ENCODE results near the gene TANC1.

The TANC1 gene

DNA sequence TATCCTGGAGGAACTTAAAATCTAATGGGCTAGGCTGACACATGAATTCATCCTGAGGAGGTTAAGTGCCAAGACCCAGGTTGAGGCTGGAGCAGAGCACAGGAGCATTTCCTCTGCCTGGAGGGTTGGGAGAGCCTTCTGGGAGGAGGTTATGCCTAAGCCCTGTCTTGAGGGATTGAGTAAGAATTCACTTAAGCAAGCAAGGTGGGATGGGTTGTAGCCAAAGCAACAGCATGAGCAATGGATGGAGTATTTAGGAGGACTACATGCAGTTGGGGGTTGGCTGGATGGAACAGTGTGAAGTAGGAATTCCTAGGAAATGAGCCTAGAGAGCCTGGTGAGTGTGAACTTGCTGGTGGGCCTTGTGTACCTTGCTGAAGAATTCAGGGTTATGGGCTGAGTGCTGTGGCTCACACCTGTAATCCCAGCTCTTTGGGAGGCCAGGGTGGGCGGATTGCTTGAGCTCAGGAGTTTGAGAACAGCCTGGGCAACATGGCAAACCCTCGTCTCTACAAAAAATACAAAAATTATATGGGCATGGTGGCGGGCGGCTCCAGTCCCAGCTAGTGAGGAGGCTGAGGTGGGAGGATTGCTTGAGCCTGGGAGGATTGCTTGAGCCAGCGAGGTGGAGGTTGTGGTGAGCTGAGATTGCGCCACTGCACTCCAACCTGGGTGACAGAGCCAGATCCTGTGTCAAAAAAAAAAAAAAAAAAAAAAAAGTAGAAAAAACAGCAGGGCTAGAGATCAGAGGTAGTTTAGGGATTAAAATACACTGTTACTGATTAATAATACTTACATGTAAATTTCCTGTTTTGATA, 22.2 kb downstream of the TANC1 start:
- ATAC-seq (replicated peaks; ENCODE audit: extremely low read depth, poor library complexity, severe bottlenecking) (no peak), DNase-seq (ENCODE audit: low spot score in 2 of 2) (no peak)
- Mint-ChIP-seq H3K27me3 (peaks cover 75% of the 10 kb centered on the region), H3K4me3 (no peak overlapping the region), H3K9me3 (no peaks in the 10 kb centered on the region), H3K4me1 (no peaks in the 10 kb centered on the region), H3K36me3 (ENCODE audit: insufficient read depth) (no peaks in the 10 kb centered on the region), H3K27ac (ENCODE audit: low read depth) (no peak overlapping the region)

DNA sequence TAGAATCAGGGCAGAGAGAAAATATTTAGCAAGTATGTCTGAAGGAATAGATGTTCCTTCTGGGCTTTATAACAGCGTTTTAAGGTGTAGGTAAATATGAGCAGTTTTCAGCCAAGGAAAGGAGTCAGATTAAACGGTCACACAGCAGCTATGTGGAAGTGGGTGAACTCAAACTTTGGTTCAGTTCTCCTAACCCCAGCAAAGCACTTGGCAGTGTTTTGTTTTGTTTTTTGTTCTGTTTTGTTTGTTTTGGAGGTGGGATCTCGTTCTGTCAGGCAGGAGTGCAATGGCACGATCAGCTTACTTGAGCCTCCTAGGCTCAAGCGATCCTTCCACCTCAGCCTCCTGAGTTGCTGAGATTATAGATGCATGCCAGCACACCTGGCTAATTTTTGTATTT, 24.6 kb downstream of the TANC1 start:
- DNase-seq (ENCODE audit: low spot score in 2 of 2) (no peak), ATAC-seq (replicated peaks; ENCODE audit: extremely low read depth, poor library complexity, severe bottlenecking) (no peak)
- no peaks in the 10 kb centered on the region for H3K4me1 Mint-ChIP-seq
- H3K36me3 Mint-ChIP-seq (ENCODE audit: insufficient read depth): no peaks in the 10 kb centered on the region
- no peak overlapping the region for H3K27ac Mint-ChIP-seq (ENCODE audit: low read depth)
- no peaks in the 10 kb centered on the region for H3K9me3 Mint-ChIP-seq
- H3K4me3 Mint-ChIP-seq: no peak overlapping the region
- H3K27me3 Mint-ChIP-seq: peaks cover 55% of the 10 kb centered on the region

DNA sequence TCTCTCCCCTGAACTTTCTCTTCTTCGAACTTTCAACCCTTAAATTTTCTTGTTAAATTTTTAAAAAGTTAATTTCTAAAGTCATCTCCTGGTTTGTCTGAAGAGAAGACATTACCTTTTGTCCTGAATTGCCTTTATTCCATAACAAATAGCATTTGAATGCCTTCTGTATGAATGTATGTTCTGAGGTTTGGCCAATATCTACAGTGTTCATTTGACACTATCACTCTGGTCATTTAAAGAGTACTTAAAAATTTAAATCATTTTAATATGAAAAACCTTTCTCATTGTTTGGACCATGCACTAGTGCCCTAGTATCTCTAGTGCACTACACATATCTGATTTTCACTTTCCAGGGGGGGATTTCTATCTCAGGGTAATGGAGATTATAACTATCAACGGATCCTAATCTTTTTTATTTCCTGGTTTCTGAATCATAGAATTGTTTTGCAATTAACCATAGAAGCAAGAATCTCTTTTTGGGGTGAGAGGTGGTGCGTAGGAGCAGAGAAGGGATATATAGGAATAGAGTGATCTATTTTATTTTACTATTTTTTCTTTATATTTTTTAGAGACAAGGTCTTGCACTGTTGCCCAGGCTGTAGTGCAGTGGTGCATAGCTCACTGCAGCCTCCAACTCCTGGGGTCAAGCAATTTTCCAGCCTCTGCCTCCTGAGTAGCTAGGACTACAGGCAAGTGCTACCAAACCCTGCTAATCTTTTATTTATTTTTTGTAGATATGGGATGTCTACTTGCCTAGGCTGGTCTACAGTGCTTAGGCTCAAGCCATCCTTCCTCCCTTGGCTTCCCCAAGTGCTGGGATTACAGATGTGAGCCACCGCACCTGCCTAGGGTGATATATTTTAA, 25.5 kb downstream of the TANC1 start:
- H3K36me3 Mint-ChIP-seq (ENCODE audit: insufficient read depth): no peaks in the 10 kb centered on the region
- DNase-seq (ENCODE audit: low spot score in 2 of 2) (no peak), ATAC-seq (replicated peaks; ENCODE audit: extremely low read depth, poor library complexity, severe bottlenecking) (no peak)
- H3K27ac Mint-ChIP-seq (ENCODE audit: low read depth): no peak overlapping the region
- H3K9me3 Mint-ChIP-seq: no peaks in the 10 kb centered on the region
- H3K4me1 Mint-ChIP-seq: no peaks in the 10 kb centered on the region
- no peak overlapping the region for H3K4me3 Mint-ChIP-seq
- H3K27me3 Mint-ChIP-seq: peaks cover 47% of the 10 kb centered on the region

DNA sequence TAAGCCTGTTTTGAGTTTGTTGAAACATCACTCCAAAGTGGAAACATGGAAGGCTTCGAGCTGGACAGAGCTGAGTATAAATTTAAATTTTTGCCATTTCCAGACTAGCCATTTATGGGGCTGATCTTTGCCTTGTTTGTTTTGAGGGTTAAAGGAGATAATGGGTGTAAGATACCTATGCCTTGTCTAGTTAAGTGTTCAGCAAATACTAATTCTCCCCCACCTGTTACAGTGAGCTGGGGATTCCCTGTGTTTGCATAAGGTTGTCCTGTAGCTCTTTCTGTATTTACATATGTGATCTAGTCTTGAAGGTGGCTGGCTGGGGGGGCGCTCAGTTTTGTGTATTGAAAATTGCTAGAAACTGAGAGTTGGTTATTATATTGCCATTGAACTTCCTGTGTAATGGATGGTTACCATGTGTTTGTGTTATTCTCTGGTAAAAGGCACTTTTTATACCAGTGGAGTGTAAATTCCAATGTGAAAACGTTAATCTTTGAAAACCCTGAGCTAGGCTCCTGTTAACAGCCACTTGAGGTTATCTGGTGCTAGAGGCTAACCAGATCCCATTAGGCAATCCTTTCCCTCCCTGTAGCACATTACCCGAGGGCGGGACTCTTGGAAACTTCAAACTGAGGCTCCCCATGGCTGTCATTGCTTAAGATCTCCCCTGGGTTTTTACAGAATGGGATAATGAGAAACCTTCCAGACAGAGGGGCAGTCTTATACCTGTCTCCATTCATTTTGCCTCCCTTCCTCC, 26.7 kb downstream of the TANC1 start:
- ATAC-seq (replicated peaks; ENCODE audit: extremely low read depth, poor library complexity, severe bottlenecking) (no peak), DNase-seq (ENCODE audit: low spot score in 2 of 2) (no peak)
- Mint-ChIP-seq H3K9me3 (no peaks in the 10 kb centered on the region), H3K4me3 (no peak overlapping the region), H3K27ac (ENCODE audit: low read depth) (no peak overlapping the region), H3K36me3 (ENCODE audit: insufficient read depth) (no peaks in the 10 kb centered on the region), H3K27me3 (peaks cover 41% of the 10 kb centered on the region), H3K4me1 (no peaks in the 10 kb centered on the region)

DNA sequence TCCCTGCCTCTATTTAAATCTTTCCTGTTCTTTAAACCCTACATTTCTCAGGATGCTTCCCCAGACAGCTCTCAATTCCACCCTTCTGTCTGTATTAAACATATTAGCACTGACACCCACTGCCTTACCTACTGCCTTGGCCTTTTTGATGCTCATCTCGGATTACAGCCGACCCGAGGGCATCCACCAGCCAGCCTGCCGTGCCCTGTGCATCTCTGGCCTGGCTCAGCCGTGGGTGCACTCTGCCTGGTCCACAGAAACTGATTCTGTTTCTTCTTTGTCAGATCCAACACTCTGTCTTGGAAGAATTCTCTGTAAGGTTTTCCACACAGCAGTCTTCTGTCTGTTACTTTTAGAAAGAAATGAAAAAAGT, 27.2 kb downstream of the TANC1 start:
- Mint-ChIP-seq H3K27ac (ENCODE audit: low read depth) (no peak overlapping the region), H3K9me3 (no peaks in the 10 kb centered on the region), H3K4me1 (no peaks in the 10 kb centered on the region), H3K36me3 (ENCODE audit: insufficient read depth) (no peaks in the 10 kb centered on the region), H3K4me3 (no peak overlapping the region), H3K27me3 (peaks cover 35% of the 10 kb centered on the region)
- ATAC-seq (replicated peaks; ENCODE audit: extremely low read depth, poor library complexity, severe bottlenecking): no peak
- no peak for DNase-seq (ENCODE audit: low spot score in 2 of 2)

DNA sequence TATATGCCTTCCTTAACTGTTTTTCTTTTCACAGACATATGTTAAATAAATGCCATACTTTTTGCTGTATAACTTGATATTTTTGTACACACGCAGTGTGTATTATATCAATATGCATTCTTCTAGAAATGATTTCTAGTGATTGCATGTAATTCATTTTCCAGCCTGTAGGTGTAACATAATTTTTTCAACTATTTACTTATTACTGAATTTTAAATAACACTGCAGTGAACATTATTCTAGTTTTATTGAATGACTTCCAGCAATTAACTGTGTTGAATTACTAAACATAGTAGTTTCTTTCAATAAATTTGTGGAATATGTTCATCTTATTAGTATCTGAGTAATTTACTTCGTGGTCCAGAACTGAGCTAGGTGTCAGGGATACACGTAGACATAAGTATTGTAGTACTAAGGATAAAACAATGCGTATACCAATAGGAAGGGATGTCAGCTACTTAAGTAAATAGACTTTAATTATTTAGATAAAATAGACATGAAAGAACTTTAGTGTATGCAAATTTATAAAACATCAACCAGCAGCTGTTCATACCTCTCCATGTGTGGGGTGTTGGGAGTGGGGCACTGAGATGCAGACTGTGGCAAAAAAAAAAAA, 28.0 kb downstream of the TANC1 start:
- no peak for DNase-seq (ENCODE audit: low spot score in 2 of 2)
- no peak for ATAC-seq (replicated peaks; ENCODE audit: extremely low read depth, poor library complexity, severe bottlenecking)
- H3K4me3 Mint-ChIP-seq: no peak overlapping the region
- H3K36me3 Mint-ChIP-seq (ENCODE audit: insufficient read depth): no peaks in the 10 kb centered on the region
- H3K27ac Mint-ChIP-seq (ENCODE audit: low read depth): no peak overlapping the region
- H3K27me3 Mint-ChIP-seq: peaks cover 33% of the 10 kb centered on the region
- H3K9me3 Mint-ChIP-seq: no peaks in the 10 kb centered on the region
- H3K4me1 Mint-ChIP-seq: no peaks in the 10 kb centered on the region

DNA sequence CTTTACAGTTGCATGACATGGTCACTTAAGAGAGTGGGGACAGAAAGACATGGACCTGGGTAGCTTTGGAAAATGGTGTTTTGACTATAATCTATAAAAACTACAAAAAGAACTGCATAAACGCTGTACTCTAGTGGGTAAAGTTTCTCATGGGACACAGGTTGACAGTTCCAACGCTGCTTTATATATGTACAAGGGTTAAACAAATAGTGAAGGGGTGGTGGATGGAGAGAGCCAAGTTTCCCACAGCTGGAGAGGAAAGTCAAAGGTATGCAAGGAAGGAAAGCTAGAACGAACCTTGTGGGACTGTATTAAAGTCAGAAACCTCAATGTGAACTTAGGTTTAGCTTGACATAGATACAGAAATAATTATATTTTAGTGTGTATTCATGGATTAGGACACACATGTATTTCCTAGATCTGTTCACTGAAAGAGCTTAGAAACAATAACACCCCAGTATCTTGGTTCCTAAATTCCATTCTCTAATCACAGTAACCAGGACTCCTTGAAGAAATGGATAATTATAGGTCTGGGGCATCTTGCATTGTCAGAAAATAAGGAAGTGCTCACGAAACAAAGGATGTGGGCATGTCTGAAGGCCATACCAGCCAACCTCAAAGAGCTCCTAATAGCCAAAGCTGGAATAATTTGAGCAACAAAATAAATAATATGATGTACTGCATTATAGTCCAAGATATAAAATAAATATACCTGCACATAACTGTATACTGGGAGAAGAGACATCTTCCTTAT, 28.8 kb downstream of the TANC1 start:
- H3K9me3 Mint-ChIP-seq: no peaks in the 10 kb centered on the region
- no peak overlapping the region for H3K27ac Mint-ChIP-seq (ENCODE audit: low read depth)
- peaks cover 33% of the 10 kb centered on the region for H3K27me3 Mint-ChIP-seq
- no peak overlapping the region for H3K4me3 Mint-ChIP-seq
- no peaks in the 10 kb centered on the region for H3K4me1 Mint-ChIP-seq
- DNase-seq (ENCODE audit: low spot score in 2 of 2) (no peak), ATAC-seq (replicated peaks; ENCODE audit: extremely low read depth, poor library complexity, severe bottlenecking) (no peak)
- H3K36me3 Mint-ChIP-seq (ENCODE audit: insufficient read depth): no peaks in the 10 kb centered on the region

DNA sequence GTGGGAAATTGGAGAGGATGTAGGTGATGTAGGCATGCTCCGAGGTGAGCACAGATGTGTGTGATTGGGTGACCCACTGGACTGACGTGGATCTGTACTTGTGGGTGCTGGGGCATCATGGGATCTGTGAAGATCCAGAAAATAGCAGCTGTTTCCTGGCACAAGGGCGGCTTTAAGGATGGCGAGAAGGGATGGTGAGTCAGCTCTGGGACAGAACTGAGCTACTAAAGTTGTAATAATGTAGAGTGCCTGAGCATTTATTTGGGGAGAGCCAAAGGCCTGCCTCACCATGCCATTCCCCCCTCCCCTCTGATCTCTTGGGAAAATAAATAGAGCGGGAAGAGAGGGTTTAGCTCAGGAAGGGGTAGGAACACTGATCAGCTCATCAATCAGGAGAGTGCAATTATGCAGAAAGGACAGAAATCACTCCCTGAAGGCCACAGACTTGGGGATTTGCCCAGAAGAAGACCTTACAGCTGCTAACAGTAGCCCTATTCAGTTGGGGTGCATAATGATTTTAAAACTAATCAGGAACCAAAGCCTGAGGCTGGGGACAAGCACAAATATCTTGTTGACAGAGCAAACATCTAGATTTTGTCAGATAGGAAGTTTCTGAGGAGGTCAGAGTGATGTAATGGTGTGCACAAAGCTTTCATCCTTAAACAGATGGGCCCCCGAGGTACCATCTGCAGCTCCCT, 30.3 kb downstream of the TANC1 start:
- H3K4me1 Mint-ChIP-seq: no peaks in the 10 kb centered on the region
- ATAC-seq (replicated peaks; ENCODE audit: extremely low read depth, poor library complexity, severe bottlenecking) (no peak), DNase-seq (ENCODE audit: low spot score in 2 of 2) (no peak)
- H3K9me3 Mint-ChIP-seq: no peaks in the 10 kb centered on the region
- H3K4me3 Mint-ChIP-seq: no peak overlapping the region
- H3K36me3 Mint-ChIP-seq (ENCODE audit: insufficient read depth): no peaks in the 10 kb centered on the region
- H3K27ac Mint-ChIP-seq (ENCODE audit: low read depth): no peak overlapping the region
- H3K27me3 Mint-ChIP-seq: peaks cover 21% of the 10 kb centered on the region

DNA sequence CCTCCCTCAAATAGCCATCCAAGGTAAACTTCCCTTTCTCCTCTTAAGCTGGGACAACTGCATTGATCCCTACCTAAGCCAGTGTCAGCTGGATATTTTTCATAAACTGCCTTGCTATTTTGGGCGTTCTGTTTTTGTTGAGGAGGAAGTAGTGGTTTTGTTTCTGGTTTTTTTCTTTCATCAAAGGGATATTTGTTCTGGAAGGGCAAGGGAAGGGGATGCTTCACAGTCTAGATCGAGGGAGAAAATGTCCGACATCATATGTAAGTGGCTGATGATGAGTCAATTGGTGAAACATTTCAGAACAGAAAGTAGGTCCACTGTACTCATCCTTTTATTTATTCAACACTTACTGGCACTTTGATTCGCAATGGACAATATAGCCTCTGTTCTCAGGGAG, 31.0 kb downstream of the TANC1 start:
- H3K4me1 Mint-ChIP-seq: no peaks in the 10 kb centered on the region
- H3K4me3 Mint-ChIP-seq: no peak overlapping the region
- H3K27me3 Mint-ChIP-seq: peaks cover 14% of the 10 kb centered on the region
- no peak for DNase-seq (ENCODE audit: low spot score in 2 of 2)
- H3K27ac Mint-ChIP-seq (ENCODE audit: low read depth): no peak overlapping the region
- no peaks in the 10 kb centered on the region for H3K9me3 Mint-ChIP-seq
- no peaks in the 10 kb centered on the region for H3K36me3 Mint-ChIP-seq (ENCODE audit: insufficient read depth)
- ATAC-seq (replicated peaks; ENCODE audit: extremely low read depth, poor library complexity, severe bottlenecking): no peak

DNA sequence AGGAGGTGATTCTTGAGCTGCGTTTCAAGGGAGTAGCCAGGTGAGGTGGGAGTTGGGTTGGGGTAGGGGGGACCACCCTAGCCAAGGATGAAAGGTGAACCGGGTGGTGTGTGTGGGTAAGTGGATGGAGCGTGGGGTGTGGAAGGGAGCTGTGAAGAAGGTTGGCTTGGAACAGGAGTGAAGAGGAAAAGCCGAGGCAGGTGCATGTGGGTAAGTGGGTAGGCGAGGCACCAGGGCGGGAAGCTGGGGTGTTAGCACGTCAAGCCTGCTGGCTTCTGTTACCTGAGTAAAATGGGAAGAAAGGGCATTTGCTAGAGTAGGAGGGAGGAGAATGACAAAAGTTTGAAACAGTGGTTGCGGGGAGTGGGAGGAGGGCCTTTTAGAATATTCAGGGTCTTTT, 31.6 kb downstream of the TANC1 start:
- H3K36me3 Mint-ChIP-seq (ENCODE audit: insufficient read depth): no peaks in the 10 kb centered on the region
- no peaks in the 10 kb centered on the region for H3K4me1 Mint-ChIP-seq
- H3K27me3 Mint-ChIP-seq: peaks cover 10% of the 10 kb centered on the region
- H3K9me3 Mint-ChIP-seq: no peaks in the 10 kb centered on the region
- no peak overlapping the region for H3K27ac Mint-ChIP-seq (ENCODE audit: low read depth)
- DNase-seq (ENCODE audit: low spot score in 2 of 2) (no peak), ATAC-seq (replicated peaks; ENCODE audit: extremely low read depth, poor library complexity, severe bottlenecking) (no peak)
- no peak overlapping the region for H3K4me3 Mint-ChIP-seq

DNA sequence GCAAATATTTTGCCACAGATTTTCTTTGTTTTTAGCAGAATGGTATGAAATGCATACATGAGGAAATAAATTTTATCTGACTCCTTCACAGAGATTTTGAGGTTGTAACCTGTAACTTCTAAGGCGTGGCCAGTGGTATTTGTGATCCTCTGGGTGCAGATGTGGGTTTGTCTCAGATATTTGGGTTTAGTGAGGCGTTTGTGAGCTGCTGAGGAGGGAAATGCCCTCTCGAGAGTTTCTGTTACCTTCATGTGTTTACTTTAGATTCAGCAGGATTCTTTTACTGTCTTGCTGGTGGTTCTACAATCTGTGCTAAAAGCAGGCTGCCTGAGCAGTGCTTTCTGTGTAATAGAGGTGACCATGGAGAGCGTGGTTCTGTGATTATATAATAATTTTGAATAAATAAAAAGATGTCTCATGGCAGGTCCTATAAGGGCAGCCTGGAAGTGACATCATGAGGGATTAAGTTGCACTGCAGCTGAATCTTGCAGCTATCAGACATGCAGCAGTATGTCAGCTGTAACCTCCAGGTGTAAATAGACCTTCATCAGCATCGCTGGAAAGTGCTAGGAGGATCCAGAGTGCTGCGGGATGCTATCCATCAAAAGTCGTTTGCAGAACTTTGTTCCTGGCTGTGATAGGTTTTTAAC, 34.1 kb downstream of the TANC1 start:
- H3K27me3 Mint-ChIP-seq: no peaks in the 10 kb centered on the region
- no peaks in the 10 kb centered on the region for H3K4me1 Mint-ChIP-seq
- DNase-seq (ENCODE audit: low spot score in 2 of 2): no peak
- H3K4me3 Mint-ChIP-seq: no peak overlapping the region
- ATAC-seq (replicated peaks; ENCODE audit: extremely low read depth, poor library complexity, severe bottlenecking): no peak
- H3K36me3 Mint-ChIP-seq (ENCODE audit: insufficient read depth): no peaks in the 10 kb centered on the region
- no peak overlapping the region for H3K27ac Mint-ChIP-seq (ENCODE audit: low read depth)
- no peaks in the 10 kb centered on the region for H3K9me3 Mint-ChIP-seq
